DMS153 (cell line): ENCODE measurements around the gene RNF187.

ENCODE experiments used
- DNase-seq: peaks from one replicate; lab custom pipeline; 2025; lab: John Stamatoyannopoulos, UW

RNF187 gene

DNA sequence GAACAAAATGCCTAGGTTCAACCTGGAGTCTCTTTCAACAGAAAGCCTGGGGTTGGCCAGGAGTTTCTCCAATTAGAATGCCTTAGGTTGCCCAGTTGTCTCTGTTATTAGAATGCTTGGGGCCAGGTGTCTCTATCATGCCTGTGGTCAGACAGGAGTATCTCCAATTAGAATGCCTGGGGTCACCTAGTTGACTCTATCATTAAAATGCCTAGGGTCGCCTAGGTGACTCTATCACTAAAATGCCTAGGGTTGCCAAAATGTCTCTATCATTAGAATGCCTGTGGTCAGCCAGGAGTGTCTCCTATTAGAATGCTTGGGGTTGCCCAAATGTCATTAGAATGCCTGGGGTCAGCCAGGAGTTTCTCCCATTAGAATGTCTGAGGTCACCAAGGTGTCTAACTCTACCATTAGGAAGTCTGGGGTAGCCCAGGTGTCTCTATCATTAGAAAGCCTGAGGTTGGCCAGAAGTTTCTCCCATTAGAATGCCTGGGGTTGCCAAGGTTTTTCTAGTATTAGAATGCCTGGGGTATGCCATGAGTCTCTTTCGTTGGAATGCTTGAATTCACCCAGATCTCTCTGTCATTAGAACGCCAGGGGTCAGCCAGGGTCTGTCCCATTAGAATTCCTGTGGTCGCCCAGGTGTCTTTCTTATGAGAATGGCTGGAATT, 57.9 kb downstream of the RNF187 start:
- no peak for DNase-seq
